ENCODE measurements around the gene CCDC15.
"Not testable (repeated sequence)": the region's sequence is repeated elsewhere in the genome, so short reads cannot be mapped to it uniquely, and the experiment has no call there.

CCDC15 gene

DNA sequence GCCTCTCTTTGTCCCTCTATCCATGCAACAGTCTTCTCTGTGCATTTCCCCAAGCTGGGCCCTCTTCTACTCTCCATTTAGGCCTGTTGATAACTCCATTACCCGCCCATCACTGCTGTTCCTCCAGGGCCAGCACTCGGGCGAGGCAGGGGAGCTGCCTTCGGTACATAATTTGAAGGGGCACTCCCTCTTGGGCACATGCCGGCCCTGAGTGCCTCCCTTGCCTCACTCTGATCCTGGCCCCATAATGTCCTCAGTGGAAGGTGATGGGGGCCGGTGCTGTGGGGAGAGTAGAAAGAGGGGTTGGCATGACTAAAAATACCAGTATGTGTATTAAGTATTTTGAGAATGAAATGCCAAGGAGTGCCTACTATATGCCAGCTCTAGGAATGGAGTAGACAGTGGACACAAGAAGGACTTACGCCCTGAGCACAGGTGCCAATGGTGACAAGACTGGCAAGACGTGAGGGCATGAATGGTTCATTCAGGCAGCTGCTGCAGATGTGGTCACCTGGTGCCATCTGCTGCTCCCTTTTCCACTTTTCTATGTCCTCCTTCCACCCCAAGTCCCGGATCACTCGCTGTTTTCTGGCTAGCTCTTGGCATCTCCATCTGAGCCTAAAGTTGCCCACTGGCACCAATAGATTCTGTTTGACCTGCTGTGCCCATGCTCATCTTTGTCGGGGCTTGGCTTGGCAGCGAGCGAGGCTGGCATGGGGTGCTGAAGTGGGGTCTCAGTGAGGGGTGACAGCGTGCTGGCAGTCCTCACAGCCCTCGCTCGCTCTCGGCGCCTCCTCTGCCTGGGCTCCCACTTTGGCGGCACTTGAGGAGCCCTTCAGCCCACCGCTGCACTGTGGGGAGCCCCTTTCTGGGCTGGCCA is 134.8 kb downstream of the CCDC15 start:
- WGBS (ENCODE audit: insufficient coverage) = 96% methylated on average over 15 of the region's 20 CpGs
- H3K9me3 ChIP-seq (ENCODE audit: control extremely low read depth in 1 of 5, control insufficient read depth in 4 of 5, insufficient read depth in 2 of 5, low read depth in 1 of 5, low read length in 4 of 5) = no peaks in the 10 kb centered on the region

DNA sequence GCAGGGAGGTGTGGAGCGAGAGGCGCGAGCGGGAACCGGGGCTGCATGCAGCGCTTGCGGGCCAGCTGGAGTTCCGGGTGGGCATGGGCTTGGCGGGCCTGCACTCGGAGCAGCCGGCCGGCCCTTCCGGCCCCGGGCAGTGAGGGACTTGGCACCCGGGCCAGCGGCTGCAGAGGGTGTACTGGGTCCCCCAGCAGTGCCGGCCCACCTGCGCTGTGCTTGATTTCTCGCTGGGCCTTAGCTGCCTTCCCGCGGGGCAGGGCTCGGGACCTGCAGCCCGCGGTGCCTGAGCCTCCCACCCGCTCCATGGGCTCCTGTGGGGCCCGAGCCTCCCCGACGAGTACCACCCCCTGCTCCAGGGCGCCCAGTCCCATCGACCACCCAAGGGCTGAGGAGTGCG is 135.5 kb downstream of the CCDC15 start:
- H3K4me3 ChIP-seq (ENCODE audit: control insufficient read depth in 1 of 7, extremely low read depth in 1 of 7, insufficient read depth in 4 of 7, low read depth in 2 of 7, low read length in 6 of 7); H3K27ac ChIP-seq (ENCODE audit: insufficient read depth in 1 of 2, low read depth in 1 of 2, low read length in 2 of 2, poor library complexity in 1 of 2, severe bottlenecking in 2 of 2); DNase-seq; H3K27me3 ChIP-seq (replicated peaks in 2 of 5; ENCODE audit: control insufficient read depth in 4 of 5, insufficient read depth in 5 of 5, low read length in 4 of 5); H3K4me1 ChIP-seq (ENCODE audit: control extremely low read depth in 1 of 4, control insufficient read depth in 4 of 4, insufficient read depth in 4 of 4, low read length in 3 of 4); POLR2A ChIA-PET; H3K9me3 ChIP-seq (ENCODE audit: control extremely low read depth in 1 of 5, control insufficient read depth in 4 of 5, insufficient read depth in 2 of 5, low read depth in 1 of 5, low read length in 4 of 5); H3K36me3 ChIP-seq (ENCODE audit: control insufficient read depth in 4 of 4, insufficient read depth in 4 of 4, low read length in 3 of 4): not testable (repeated sequence)
- CTCF ChIA-PET = interaction anchor here (1.1 to 5.6 kb wide), 10 partner anchors 10 to 340 kb away, joined by 3 to 80 read pairs (median 4); partner anchors contain the start of gene TMEM218
- 97% methylated on average over 18 of the region's 31 CpGs for WGBS (ENCODE audit: insufficient coverage)

More for the DNA sequence above, 134.8 kb downstream of the CCDC15 start:
- POLR2A ChIA-PET = no interaction called here
- H3K4me3 ChIP-seq (ENCODE audit: control insufficient read depth in 1 of 7, extremely low read depth in 1 of 7, insufficient read depth in 4 of 7, low read depth in 2 of 7, low read length in 6 of 7) = no peak overlapping the region
- DNase-seq = no peak
- CTCF ChIA-PET = interaction anchor here (1.2 to 5.6 kb wide), 7 partner anchors 10 to 341 kb away, joined by 3 to 80 read pairs (median 4); no protein-coding TSS in a partner anchor
- no peak overlapping the region for H3K27ac ChIP-seq (ENCODE audit: insufficient read depth in 1 of 2, low read depth in 1 of 2, low read length in 2 of 2, poor library complexity in 1 of 2, severe bottlenecking in 2 of 2)
- no peaks in the 10 kb centered on the region for H3K36me3 ChIP-seq (ENCODE audit: control insufficient read depth in 4 of 4, insufficient read depth in 4 of 4, low read length in 3 of 4)
- no peaks in the 10 kb centered on the region for H3K27me3 ChIP-seq (replicated peaks in 2 of 5; ENCODE audit: control insufficient read depth in 4 of 5, insufficient read depth in 5 of 5, low read length in 4 of 5)
- H3K4me1 ChIP-seq (ENCODE audit: control extremely low read depth in 1 of 4, control insufficient read depth in 4 of 4, insufficient read depth in 4 of 4, low read length in 3 of 4) = peaks cover 0 to 3% (median 0%) of the 10 kb centered on the region in 4 experiments

- CTCF ChIA-PET = interaction anchor here (1.0 to 5.6 kb wide), 21 partner anchors 9 to 340 kb away, joined by 3 to 80 read pairs (median 5); partner anchors contain the start of gene TMEM218
- H3K36me3 ChIP-seq (ENCODE audit: control insufficient read depth in 4 of 4, insufficient read depth in 4 of 4, low read length in 3 of 4); DNase-seq; H3K9me3 ChIP-seq (ENCODE audit: control extremely low read depth in 1 of 5, control insufficient read depth in 4 of 5, insufficient read depth in 2 of 5, low read depth in 1 of 5, low read length in 4 of 5); H3K4me1 ChIP-seq (ENCODE audit: control extremely low read depth in 1 of 4, control insufficient read depth in 4 of 4, insufficient read depth in 4 of 4, low read length in 3 of 4); POLR2A ChIA-PET; H3K27ac ChIP-seq (ENCODE audit: insufficient read depth in 1 of 2, low read depth in 1 of 2, low read length in 2 of 2, poor library complexity in 1 of 2, severe bottlenecking in 2 of 2); H3K27me3 ChIP-seq (replicated peaks in 2 of 5; ENCODE audit: control insufficient read depth in 4 of 5, insufficient read depth in 5 of 5, low read length in 4 of 5); H3K4me3 ChIP-seq (ENCODE audit: control insufficient read depth in 1 of 7, extremely low read depth in 1 of 7, insufficient read depth in 4 of 7, low read depth in 2 of 7, low read length in 6 of 7): not testable (repeated sequence)
- no CpG with 5 or more reads among the region's 10 CpGs for WGBS (ENCODE audit: insufficient coverage)
These were observed 136.1 kb downstream of the CCDC15 start for GRCh38 chr11:125090151-125090550.

DNA sequence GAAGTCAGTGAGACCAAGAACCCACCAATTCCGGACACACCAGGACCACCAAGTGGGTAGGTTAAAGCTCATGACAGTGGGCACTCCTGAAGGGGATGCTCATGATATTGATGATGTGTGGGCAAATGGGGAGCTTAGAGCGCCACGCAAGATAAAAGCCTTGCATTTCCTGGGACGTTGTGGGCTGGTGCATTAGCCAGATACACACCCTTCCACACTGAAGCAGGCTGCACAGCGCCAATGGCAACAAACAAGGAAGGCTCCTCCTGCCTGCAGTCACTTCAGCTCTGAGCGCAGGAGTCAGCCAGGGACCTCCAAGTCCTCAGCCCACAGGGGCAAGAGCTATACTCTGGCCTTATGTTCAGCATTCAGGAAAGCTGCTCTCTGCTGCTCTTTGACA is 136.8 kb downstream of the CCDC15 start:
- 80% methylated on average over 3 of the region's 6 CpGs for WGBS (ENCODE audit: insufficient coverage)
- H3K4me3 ChIP-seq (ENCODE audit: control insufficient read depth in 1 of 7, extremely low read depth in 1 of 7, insufficient read depth in 4 of 7, low read depth in 2 of 7, low read length in 6 of 7) = no peak overlapping the region
- CTCF ChIA-PET = interaction anchor here (0.9 to 5.6 kb wide), 27 partner anchors 8 to 340 kb away, joined by 3 to 80 read pairs (median 5); partner anchors contain the start of gene TMEM218
- H3K9me3 ChIP-seq (ENCODE audit: control extremely low read depth in 1 of 5, control insufficient read depth in 4 of 5, insufficient read depth in 2 of 5, low read depth in 1 of 5, low read length in 4 of 5) = no peaks in the 10 kb centered on the region
- DNase-seq = no peak
- peaks cover 0 to 3% (median 0%) of the 10 kb centered on the region in 4 experiments for H3K4me1 ChIP-seq (ENCODE audit: control extremely low read depth in 1 of 4, control insufficient read depth in 4 of 4, insufficient read depth in 4 of 4, low read length in 3 of 4)
- H3K27ac ChIP-seq (ENCODE audit: insufficient read depth in 1 of 2, low read depth in 1 of 2, low read length in 2 of 2, poor library complexity in 1 of 2, severe bottlenecking in 2 of 2) = no peak overlapping the region
- no peaks in the 10 kb centered on the region for H3K27me3 ChIP-seq (replicated peaks in 2 of 5; ENCODE audit: control insufficient read depth in 4 of 5, insufficient read depth in 5 of 5, low read length in 4 of 5)
- H3K36me3 ChIP-seq (ENCODE audit: control insufficient read depth in 4 of 4, insufficient read depth in 4 of 4, low read length in 3 of 4) = peaks cover 0 to 4% (median 2%) of the 10 kb centered on the region in 4 experiments
- POLR2A ChIA-PET = no interaction called here

Data from common myeloid progenitor, CD34-positive (primary cell).